ENCODE data around the gene RELA. TPM values are rescaled to one million over a fixed set of nuclear protein-coding genes. Genes with fewer than 3 reads are reported as not detected.

Gene RELA
- total RNA-seq, 2 experiments from 2014 or later: 48.0 to 78.9 TPM

DNA sequence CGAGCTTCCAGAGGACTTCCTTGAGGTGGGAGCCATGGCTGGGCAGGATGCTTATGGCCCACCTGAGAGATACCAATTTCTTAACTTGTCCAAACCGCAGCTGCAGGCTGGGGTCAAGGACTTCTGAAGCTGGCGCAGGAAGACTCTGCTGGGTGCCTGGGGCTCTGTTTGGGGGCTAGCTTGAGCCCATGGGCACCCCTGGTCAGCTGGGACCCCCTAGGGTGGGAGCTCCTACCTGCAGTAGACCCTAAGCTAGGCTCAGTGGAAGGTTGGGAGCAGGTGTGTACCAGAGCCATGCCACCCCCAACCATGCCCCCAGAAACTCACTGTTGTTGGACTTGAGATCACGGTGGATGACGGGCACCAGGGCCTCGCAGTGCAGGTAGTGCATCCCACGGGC, 50.0 kb downstream of the RELA start:
- DNase-seq (ENCODE audit: low spot score): no peak
- Histone ChIP-seq H3K4me2 (ENCODE audit: low read length) (peak overlapping the region; percentile 88), H3K27ac (ENCODE audit: low read depth, low read length, poor library complexity, severe bottlenecking) (no peak overlapping the region), H2AFZ (ENCODE audit: low read length) (no peak overlapping the region), H3K9me2 (ENCODE audit: insufficient read depth, low read length) (no peaks in the 10 kb centered on the region), H3K79me2 (ENCODE audit: insufficient read depth, low read depth, low read length) (peaks cover 42% of the 10 kb centered on the region), H3K36me3 (ENCODE audit: insufficient read depth, low read length) (peaks cover 13% of the 10 kb centered on the region), H3K4me1 (ENCODE audit: insufficient read depth, low read length, poor library complexity, severe bottlenecking) (peaks cover 44% of the 10 kb centered on the region), H3K4me3 (ENCODE audit: low read depth, low read length, poor library complexity, severe bottlenecking) (peak overlapping the region; percentile 97), H3K9me3 (ENCODE audit: low read length) (no peaks in the 10 kb centered on the region), H4K20me1 (ENCODE audit: insufficient read depth, low read length) (no peaks in the 10 kb centered on the region)
- TF ChIP-seq CTCF (conservative IDR thresholded peaks at IDR 0.05; ENCODE audit: low read length): no peak
- no peak for TF ChIP-seq EZH2phosphoT487 (IDR thresholded peaks at IDR 0.05; ENCODE audit: borderline replicate concordance, low read depth, low read length)
- no TSS peak for BruUV-seq (replicated peaks)
- POLR2A ChIA-PET: interaction anchor here (0.5 to 0.7 kb wide), 2 partner anchors 38 to 209 kb away, joined by 4 to 5 read pairs; no protein-coding TSS in a partner anchor
- intact Hi-C loops (cut with micrococcal nuclease; ENCODE audit: unreplicated experiment): no loop called here
- CTCF ChIA-PET (ENCODE audit: unreplicated experiment): interaction anchor here (0.8 kb wide), 1 partner anchor 1372 kb away, joined by 3 read pairs; the partner anchor contains the start of gene FKBP2

DNA sequence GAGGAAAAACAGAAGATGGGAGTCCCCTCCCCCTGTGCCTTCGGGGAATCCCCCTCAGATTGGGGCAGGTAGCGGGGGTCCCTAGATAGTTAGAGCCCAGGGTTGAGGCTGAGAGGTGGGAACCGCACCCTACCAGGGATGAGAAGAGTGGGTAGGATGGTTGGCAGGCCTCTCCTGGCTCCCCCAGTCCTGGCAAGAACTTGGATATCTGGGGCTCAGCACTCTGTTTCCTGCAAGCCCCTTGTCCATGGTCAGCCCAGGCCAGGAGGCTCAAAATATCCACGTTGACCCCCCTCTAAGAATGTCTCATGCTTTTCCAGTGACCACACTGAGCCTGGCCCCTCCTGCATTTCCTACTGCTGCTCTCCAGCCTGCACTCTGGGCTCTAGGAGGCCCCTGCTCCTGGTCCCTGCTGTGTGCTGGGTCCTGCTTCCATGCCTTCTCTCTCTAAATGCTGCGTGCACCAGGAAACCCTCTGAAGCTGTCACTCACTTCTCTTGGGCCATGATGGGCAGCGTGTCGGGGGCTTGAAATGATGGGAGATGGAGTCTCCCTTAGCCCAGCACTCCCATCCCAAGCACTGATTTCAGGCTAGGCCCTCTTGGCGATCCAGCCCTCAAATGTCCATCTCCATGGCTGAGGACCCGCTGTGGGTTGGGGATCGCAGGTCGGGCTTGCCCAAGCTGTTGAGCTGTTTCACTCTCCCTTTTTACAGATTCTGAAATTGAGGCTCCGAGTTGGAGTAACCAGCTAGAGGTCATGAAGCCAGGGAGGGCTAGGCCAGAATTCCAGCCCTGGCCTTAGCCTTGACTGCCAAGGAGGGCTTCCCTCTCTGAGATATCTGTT, 50.7 kb downstream of the RELA start:
- Histone ChIP-seq H3K9me2 (ENCODE audit: insufficient read depth, low read length) (no peaks in the 10 kb centered on the region), H3K4me1 (ENCODE audit: insufficient read depth, low read length, poor library complexity, severe bottlenecking) (peaks cover 37% of the 10 kb centered on the region), H3K4me3 (ENCODE audit: low read depth, low read length, poor library complexity, severe bottlenecking) (no peak overlapping the region), H3K4me2 (ENCODE audit: low read length) (peak overlapping the region; percentile 88), H4K20me1 (ENCODE audit: insufficient read depth, low read length) (no peaks in the 10 kb centered on the region), H3K36me3 (ENCODE audit: insufficient read depth, low read length) (peaks cover 13% of the 10 kb centered on the region), H3K9me3 (ENCODE audit: low read length) (no peaks in the 10 kb centered on the region), H2AFZ (ENCODE audit: low read length) (no peak overlapping the region), H3K27ac (ENCODE audit: low read depth, low read length, poor library complexity, severe bottlenecking) (no peak overlapping the region), H3K79me2 (ENCODE audit: insufficient read depth, low read depth, low read length) (peaks cover 35% of the 10 kb centered on the region)
- ChIA-PET CTCF (ENCODE audit: unreplicated experiment) (no interaction called here), POLR2A (no interaction called here)
- no TSS peak for BruUV-seq (replicated peaks)
- no peak for TF ChIP-seq CTCF (conservative IDR thresholded peaks at IDR 0.05; ENCODE audit: low read length)
- no peak for TF ChIP-seq EZH2phosphoT487 (IDR thresholded peaks at IDR 0.05; ENCODE audit: borderline replicate concordance, low read depth, low read length)
- intact Hi-C loops (cut with micrococcal nuclease; ENCODE audit: unreplicated experiment): no loop called here
- no peak for DNase-seq (ENCODE audit: low spot score)

All from OCI-LY7 (cell line).